H1 (cell line): ENCODE results near the gene HK1. TPM values are rescaled to one million over a fixed set of nuclear protein-coding genes. Genes with fewer than 3 reads are reported as not detected.

Source experiments
- CTCF ChIA-PET: fragments of 300-600 bp; sonication (Branson Sonifier 250); formaldehyde crosslinking; loops from one replicate; lab custom pipeline; 2021; ENCODE audit not compliant: partially characterized antibody; lab: Charles Lee
- POLR2A ChIA-PET: fragments of 300-600 bp; sonication (Branson Sonifier 250); formaldehyde crosslinking; loops from one replicate; lab custom pipeline; 2021; ENCODE audit warnings: inconsistent platforms; ENCODE audit not compliant: partially characterized antibody; lab: Charles Lee
- DNase-seq, 2 experiments: peaks; one replicate each; pipeline versions ENCODE4 v3.0.0 to v3.0.0-alpha.2; 2010 to 2022; ENCODE audit warnings: low spot score in 2 of 2, low read depth in 1 of 2, mixed read lengths in 1 of 2
- FAIRE-seq: peaks from 2 replicates; lab custom pipeline; 2011; peaks lifted over from hg19 to GRCh38; lab: Jason Lieb, UNC
- H2AFZ ChIP-seq: 2 replicates; pipeline ENCODE4 v1.8.1; 2012; ENCODE audit warnings: low read length, inconsistent platforms
- H2AK5ac ChIP-seq: 2 replicates; pipeline ENCODE4 v1.6.1; 2013; ENCODE audit warnings: low read depth, low read length
- H2BK120ac ChIP-seq: replicated peaks from 2 replicates; pipeline ENCODE3; 2013; ENCODE audit warnings: low read depth, low read length, inconsistent platforms
- H2BK12ac ChIP-seq: 2 replicates; pipeline ENCODE4 v1.6.1; 2013; ENCODE audit warnings: low read depth, low read length
- H2BK15ac ChIP-seq: 2 replicates; pipeline ENCODE4 v1.6.1; 2013; ENCODE audit warnings: low read length
- H2BK20ac ChIP-seq: 2 replicates; pipeline ENCODE4 v1.6.1; 2013; ENCODE audit warnings: low read length
- H2BK5ac ChIP-seq: 2 replicates; pipeline ENCODE4 v1.6.1; 2013; ENCODE audit warnings: low read depth, low read length
- H3K14ac ChIP-seq: 2 replicates; pipeline ENCODE4 v1.6.1; 2013; ENCODE audit warnings: inconsistent platforms; ENCODE audit not compliant: insufficient read length
- H3K18ac ChIP-seq: 2 replicates; pipeline ENCODE4 v1.6.1; 2013; ENCODE audit warnings: low read length; ENCODE audit errors: extremely low read depth
- H3K23ac ChIP-seq: 2 replicates; pipeline ENCODE4 v1.6.1; 2013; ENCODE audit warnings: inconsistent platforms; ENCODE audit not compliant: insufficient read length
- H3K23me2 ChIP-seq: 2 replicates; pipeline ENCODE4 v1.6.1; 2013; ENCODE audit warnings: low read depth, low read length
- H3K27ac ChIP-seq: 2 replicates; pipeline ENCODE4 v1.6.1; 2011; ENCODE audit warnings: low read depth, low read length, inconsistent platforms
- H3K27me3 ChIP-seq, 4 experiments: replicated peaks in 1 of 4; 1 replicate in 1 of 4; 2 replicates in 3 of 4; pipeline versions ENCODE4 v1.6.1 to v1.8.1; 2011 to 2013; ENCODE audit warnings: low read length in 3 of 4, mild to moderate bottlenecking in 3 of 4, inconsistent platforms in 2 of 4, mixed read lengths in 2 of 4, moderate library complexity in 1 of 4; ENCODE audit not compliant: control insufficient read depth in 3 of 4, insufficient read depth in 3 of 4; ENCODE audit errors: extremely low read depth in 1 of 4
- H3K36me3 ChIP-seq, 4 experiments: 2 replicates each; pipeline versions ENCODE4 v1.6.1 to v1.8.1; 2011 to 2013; ENCODE audit warnings: mild to moderate bottlenecking in 4 of 4, low read length in 3 of 4, moderate library complexity in 2 of 4, control low read depth in 1 of 4, inconsistent platforms in 1 of 4; ENCODE audit not compliant: insufficient read depth in 4 of 4, control insufficient read depth in 2 of 4
- H3K4ac ChIP-seq: replicated peaks from 2 replicates; pipeline ENCODE3; 2013; ENCODE audit warnings: low read length, low read depth, mixed read lengths, inconsistent platforms; ENCODE audit not compliant: insufficient read length
- H3K4me1 ChIP-seq, 4 experiments: replicated peaks in 1 of 4; 1 replicate in 1 of 4; 2 replicates in 3 of 4; pipeline versions ENCODE4 v1.6.1 to v1.8.1; 2011 to 2013; ENCODE audit warnings: low read length in 3 of 4, inconsistent platforms in 2 of 4, mixed read lengths in 1 of 4; ENCODE audit not compliant: insufficient read depth in 4 of 4, control insufficient read depth in 3 of 4
- H3K4me2 ChIP-seq, 2 experiments: 2 replicates each; pipeline versions ENCODE4 v1.6.1 to v1.8.1; 2011 to 2013; ENCODE audit warnings: low read depth in 2 of 2, low read length in 2 of 2, control low read depth in 1 of 2, inconsistent platforms in 1 of 2, mild to moderate bottlenecking in 1 of 2; ENCODE audit not compliant: insufficient read depth in 1 of 2
- H3K4me3 ChIP-seq, 4 experiments: fragments of 200-600, 300-600 bp in 1 of 4; sonication (generic), shearing (Covaris generic), sonication (Bioruptor Twin) in 1 of 4; 2 replicates each; pipeline versions ENCODE4 v1.5.1 to v1.8.1; 2011 to 2016; ENCODE audit warnings: low read length in 4 of 4, low read depth in 3 of 4, control low read depth in 2 of 4, inconsistent platforms in 2 of 4, mild to moderate bottlenecking in 2 of 4, mixed read lengths in 1 of 4, moderate library complexity in 1 of 4; ENCODE audit not compliant: insufficient read depth in 2 of 4; ENCODE audit errors: extremely low read depth in 1 of 4
- H3K56ac ChIP-seq: replicated peaks from 2 replicates; pipeline ENCODE3; 2013; ENCODE audit warnings: low read depth, mild to moderate bottlenecking, mixed read lengths, low read length, inconsistent platforms; ENCODE audit not compliant: insufficient read length
- H3K79me1 ChIP-seq: 2 replicates; pipeline ENCODE4 v1.6.1; 2013; ENCODE audit warnings: low read depth, low read length, control low read depth
- H3K79me2 ChIP-seq, 2 experiments: 2 replicates each; pipeline versions ENCODE4 v1.6.1 to v1.8.1; 2012 to 2013; ENCODE audit warnings: low read length in 2 of 2, mild to moderate bottlenecking in 2 of 2, inconsistent platforms in 1 of 2; ENCODE audit not compliant: insufficient read depth in 2 of 2, control insufficient read depth in 1 of 2
- H3K9ac ChIP-seq, 4 experiments: replicated peaks in 1 of 4; 1 replicate in 1 of 4; 2 replicates in 3 of 4; pipeline versions ENCODE4 v1.6.1 to v1.8.1; 2011 to 2013; ENCODE audit warnings: low read depth in 3 of 4, low read length in 3 of 4, control low read depth in 2 of 4, mild to moderate bottlenecking in 2 of 4, moderate library complexity in 2 of 4, inconsistent platforms in 1 of 4; ENCODE audit errors: extremely low read depth in 1 of 4
- H3K9me3 ChIP-seq, 2 experiments: 2 replicates each; pipeline versions ENCODE4 v1.6.1 to v1.8.1; 2012 to 2013; ENCODE audit warnings: mild to moderate bottlenecking in 2 of 2, moderate library complexity in 2 of 2, control low read depth in 1 of 2, inconsistent platforms in 1 of 2, low read depth in 1 of 2, low read length in 1 of 2, mixed read lengths in 1 of 2; ENCODE audit not compliant: insufficient read depth in 2 of 2
- H4K20me1 ChIP-seq, 2 experiments: replicated peaks in 1 of 2; 2 replicates each; pipeline versions ENCODE3 to v1.8.1; 2011 to 2013; ENCODE audit warnings: inconsistent platforms in 2 of 2, low read length in 2 of 2, mild to moderate bottlenecking in 1 of 2; ENCODE audit not compliant: insufficient read depth in 2 of 2, control insufficient read depth in 1 of 2
- H4K5ac ChIP-seq: 2 replicates; pipeline ENCODE4 v1.6.1; 2013; ENCODE audit warnings: low read length, low read depth, mixed read lengths, inconsistent platforms; ENCODE audit not compliant: insufficient read length
- H4K8ac ChIP-seq: 2 replicates; pipeline ENCODE4 v1.8.0; 2013; ENCODE audit warnings: mild to moderate bottlenecking, moderate library complexity, low read length, inconsistent platforms; ENCODE audit not compliant: insufficient read depth; ENCODE audit errors: extremely low read depth
- H4K91ac ChIP-seq: replicated peaks from 2 replicates; pipeline ENCODE3; 2013; ENCODE audit warnings: low read length, mixed read lengths, inconsistent platforms; ENCODE audit not compliant: insufficient read length
- YY1 ChIP-seq: IDR thresholded peaks from 2 replicates; pipeline ENCODE4 v1.6.1; 2011; ENCODE audit warnings: low read depth, mild to moderate bottlenecking, low read length
- WGBS, 2 experiments: shearing (Covaris generic) in 1 of 2; methylation state at CpG; one replicate each; pipeline versions ENCODE4 v1.1.6 to v1.1.7; 2013 to 2015; ENCODE audit warnings: low lambda C conversion rate in 2 of 2, mixed read lengths in 2 of 2, inconsistent platforms in 1 of 2, low coverage in 1 of 2, missing lambda C conversion rate in 1 of 2; ENCODE audit not compliant: insufficient replicate concordance in 2 of 2, insufficient coverage in 1 of 2, insufficient read length in 1 of 2; ENCODE audit errors: extremely low coverage in 1 of 2, missing lambda C conversion rate in 1 of 2; 5-methylcytosine and 5-hydroxymethylcytosine counted together
- polyA plus RNA-seq, 7 experiments: library from polyadenylated mRNA; depleted of rRNA in 3 of 7; stranded (reverse) in 5 of 7; unstranded in 2 of 7; fragments of >200 nt in 5 of 7; fragments of 200-250 nt in 2 of 7; gene quantifications; 1 replicate in 5 of 7; 2 replicates in 1 of 7; 4 replicates in 1 of 7; pipeline versions ENCODE4 v1.2.1 to v1.2.3, GENCODE V29; 2011 to 2013; ENCODE audit warnings: missing spikeins in 2 of 7, mixed read lengths in 2 of 7
- total RNA-seq: library from RNA; stranded (reverse); fragmentation: NEBNext Ultra II Directional; extraction: Animal tissue kit (Norgen Biotek cat#: 25700); gene quantifications from 2 replicates; pipeline ENCODE4 v1.2.1, GENCODE V29; 2021

HK1 gene
- total and polyA plus RNA-seq, 2 of the 8 experiments (the other 6 are each of a cell fraction or from before 2014, with no cell fraction given) = 55.8 to 247 TPM

GRCh38 chr10:69425041-69425440, 146.7 kb downstream of the HK1 start:
- Histone ChIP-seq H2BK120ac (no peak overlapping the region), H3K9me3 (no peaks in the 10 kb centered on the region), H3K79me2 (no peaks in the 10 kb centered on the region), H2BK15ac (no peak overlapping the region), H2AK5ac (no peak overlapping the region), H2BK20ac (no peak overlapping the region), H3K4ac (no peak overlapping the region), H3K56ac (no peak overlapping the region), H3K9ac (no peak overlapping the region), H3K14ac (no peak overlapping the region), H3K4me1 (no peaks in the 10 kb centered on the region), H3K18ac (no peak overlapping the region), H3K79me1 (no peaks in the 10 kb centered on the region), H3K23ac (no peak overlapping the region), H3K27me3 (no peaks in the 10 kb centered on the region), H3K27ac (no peak overlapping the region), H4K20me1 (no peaks in the 10 kb centered on the region), H4K5ac (no peak overlapping the region), H3K36me3 (no peaks in the 10 kb centered on the region), H3K4me2 (no peak overlapping the region), H4K8ac (no peak overlapping the region), H2BK12ac (no peak overlapping the region), H2BK5ac (no peak overlapping the region), H2AFZ (no peak overlapping the region), H4K91ac (no peak overlapping the region), H3K4me3 (no peak overlapping the region), H3K23me2 (no peaks in the 10 kb centered on the region)
- no peak for FAIRE-seq
- CTCF ChIA-PET = interaction anchor here (0.8 to 16.6 kb wide), 5 partner anchors 10 to 90 kb away, joined by 3 to 150 read pairs (median 5); partner anchors contain the start of gene TSPAN15
- DNase-seq = no peak
- 98% methylated on average over 2 of the region's 2 CpGs; no CpG with 5 or more reads in 1 of the 2 experiments for WGBS, 2 experiments
- TF ChIP-seq YY1 = no peak
- POLR2A ChIA-PET = no interaction called here
